ENCODE measurements around the gene NTN4.
"Not testable (repeated sequence)": the region's sequence is repeated elsewhere in the genome, so short reads cannot be mapped to it uniquely, and the experiment has no call there.

NTN4 gene

DNA sequence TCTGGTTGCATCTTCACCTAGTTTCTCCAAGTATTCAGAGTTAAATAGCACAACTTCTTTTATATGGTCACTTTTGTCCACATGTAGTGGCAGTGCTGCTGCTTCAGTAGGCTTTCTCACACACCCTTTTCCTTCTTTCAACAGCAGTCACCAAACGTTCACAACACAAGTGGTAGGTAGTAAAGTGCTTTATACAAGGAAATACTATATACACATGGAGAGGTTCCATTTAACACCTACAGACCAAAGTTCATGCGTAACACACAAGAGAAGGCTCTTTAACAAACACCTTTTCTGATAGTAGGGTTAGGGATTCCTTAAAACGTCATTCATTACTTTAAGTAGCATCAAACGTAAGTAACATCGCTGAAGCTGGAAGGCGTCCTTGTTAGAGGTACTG lies 132.2 kb downstream of the NTN4 start:
- DNase-seq (ENCODE audit: low spot score) = no peak
- TF ChIP-seq CTCF (IDR thresholded peaks at IDR 0.05; ENCODE audit: borderline replicate concordance, control extremely low read depth, extremely low read depth, insufficient read depth, missing control alignments) = no peak
- in situ Hi-C loops (cut with MboI; ENCODE audit: low sequenced_read_pairs, unreplicated experiment) = no loop called here

- DNase-seq (ENCODE audit: low spot score); in situ Hi-C loops (cut with MboI; ENCODE audit: low sequenced_read_pairs, unreplicated experiment): not testable (repeated sequence)
Measured at GRCh38 chr12:95654665-95655064, 135.9 kb downstream of the NTN4 start.

DNA sequence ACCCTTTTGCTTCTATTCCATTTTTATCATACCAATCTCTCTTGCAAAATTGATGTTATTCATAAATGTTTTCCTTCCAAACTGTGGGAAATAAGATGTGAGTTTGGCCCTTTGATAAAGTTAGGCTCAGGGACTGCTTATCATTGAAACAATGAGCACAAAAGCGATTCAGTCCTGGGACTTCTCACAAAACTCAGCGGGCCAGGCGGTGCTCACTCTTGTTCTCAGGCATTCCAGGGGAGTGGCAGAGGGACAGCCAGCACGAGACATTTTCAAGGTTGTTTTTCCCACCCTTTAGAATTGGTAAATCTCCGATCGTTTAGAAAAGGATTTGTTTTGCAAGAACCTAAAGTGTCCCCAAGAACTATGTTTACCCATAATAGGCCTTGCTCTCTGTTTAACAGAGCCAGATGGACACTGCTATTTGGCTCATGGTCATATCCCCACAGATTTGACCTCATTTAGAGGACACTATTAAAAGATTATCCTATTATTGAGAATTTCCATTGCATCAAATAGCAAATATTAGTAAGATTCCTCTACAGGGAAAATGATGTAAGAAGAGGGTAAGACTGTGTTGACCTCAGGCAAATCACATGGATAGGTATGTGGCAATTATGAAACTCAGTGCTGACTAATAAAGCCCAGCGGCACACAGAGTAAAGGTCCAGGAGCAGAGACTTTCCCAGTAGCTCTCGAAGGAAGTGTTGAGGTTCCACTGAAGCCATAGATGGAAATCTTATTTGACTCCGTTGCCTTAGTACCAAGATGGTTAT lies 136.6 kb downstream of the NTN4 start:
- in situ Hi-C loops (cut with MboI; ENCODE audit: low sequenced_read_pairs, unreplicated experiment) = no loop called here
- no peak for TF ChIP-seq CTCF (IDR thresholded peaks at IDR 0.05; ENCODE audit: borderline replicate concordance, control extremely low read depth, extremely low read depth, insufficient read depth, missing control alignments)
- DNase-seq (ENCODE audit: low spot score) = no peak

- no peak for TF ChIP-seq CTCF (IDR thresholded peaks at IDR 0.05; ENCODE audit: borderline replicate concordance, control extremely low read depth, extremely low read depth, insufficient read depth, missing control alignments)
- DNase-seq (ENCODE audit: low spot score) = no peak
- in situ Hi-C loops (cut with MboI; ENCODE audit: low sequenced_read_pairs, unreplicated experiment) = no loop called here
Measured at GRCh38 chr12:95651681-95652080, 138.9 kb downstream of the NTN4 start.

- in situ Hi-C loops (cut with MboI; ENCODE audit: low sequenced_read_pairs, unreplicated experiment) = no loop called here
- no peak for DNase-seq (ENCODE audit: low spot score)
- TF ChIP-seq CTCF (IDR thresholded peaks at IDR 0.05; ENCODE audit: borderline replicate concordance, control extremely low read depth, extremely low read depth, insufficient read depth, missing control alignments) = no peak
Measured at GRCh38 chr12:95648990-95649791, 141.4 kb downstream of the NTN4 start.

DNA sequence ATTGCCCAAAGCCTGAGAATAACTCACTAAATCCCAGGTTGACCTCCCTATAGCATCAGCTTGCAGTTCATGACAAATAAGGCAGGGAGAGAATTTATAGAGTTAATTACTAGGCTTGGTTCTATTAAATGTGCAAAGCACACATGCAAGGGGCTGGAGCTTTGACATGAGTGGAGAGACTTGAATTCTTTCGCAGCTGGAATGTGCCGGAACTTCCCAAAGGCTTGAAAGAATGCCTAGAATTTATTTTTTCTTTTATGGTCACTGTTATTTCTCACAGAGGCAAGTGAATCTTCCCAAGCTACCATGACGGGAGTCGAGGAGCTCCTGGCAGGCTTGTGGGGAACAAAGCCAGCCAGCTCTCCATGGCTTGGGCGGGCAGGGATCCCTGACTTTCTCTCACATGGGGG lies 143.8 kb downstream of the NTN4 start:
- in situ Hi-C loops (cut with MboI; ENCODE audit: low sequenced_read_pairs, unreplicated experiment) = no loop called here
- TF ChIP-seq CTCF (IDR thresholded peaks at IDR 0.05; ENCODE audit: borderline replicate concordance, control extremely low read depth, extremely low read depth, insufficient read depth, missing control alignments) = no peak
- DNase-seq (ENCODE audit: low spot score) = no peak

GRCh38 chr12:95643256-95643655 lies 147.3 kb downstream of the NTN4 start:
- DNase-seq (ENCODE audit: low spot score) = no peak
- in situ Hi-C loops (cut with MboI; ENCODE audit: low sequenced_read_pairs, unreplicated experiment) = no loop called here
- no peak for TF ChIP-seq CTCF (IDR thresholded peaks at IDR 0.05; ENCODE audit: borderline replicate concordance, control extremely low read depth, extremely low read depth, insufficient read depth, missing control alignments)

Measured in GM13976 (cell line).